IMR-90 (cell line): ENCODE results near the gene RBBP8NL. TPM values are rescaled to one million over a fixed set of nuclear protein-coding genes. Genes with fewer than 3 reads are reported as not detected.

Experiments used
- ATAC-seq: fragments of 200-7000 bp; cut with Tn5 transposase; 2 replicates; pipeline ENCODE4 v1.9.1; 2020; ENCODE audit warnings: low read depth, mild to moderate bottlenecking, moderate library complexity
- BruUV-seq: library from RNA; stranded (reverse); fragments of 400-500 nt; replicated peaks from 2 replicates; lab custom pipeline; 2021; lab: Mats Ljungman, UMichigan
- CTCF ChIA-PET: fragments of 300-600 bp; formaldehyde crosslinking; extraction: SDS; loops from one replicate; lab custom pipeline; 2021; ENCODE audit warnings: antibody characterized with exemption; lab: Yijun Ruan, JAX
- POLR2A ChIA-PET: fragments of 300-600 bp; sonication (Branson Sonifier 250); formaldehyde crosslinking; loops from one replicate; lab custom pipeline; 2022; ENCODE audit warnings: antibody characterized with exemption; ENCODE audit not compliant: unreplicated experiment; lab: Charles Lee
- DNase-seq: peaks from one replicate; pipeline ENCODE4 v3.0.0; 2013
- H2AFZ ChIP-seq: replicated peaks from 2 replicates; pipeline ENCODE3; 2013; ENCODE audit warnings: low read length, mild to moderate bottlenecking; ENCODE audit not compliant: poor library complexity
- H2AK5ac ChIP-seq: 2 replicates; pipeline ENCODE4 v1.6.1; 2013; ENCODE audit warnings: low read depth, low read length, inconsistent platforms
- H2AK9ac ChIP-seq: replicated peaks from 2 replicates; pipeline ENCODE3; 2013; ENCODE audit warnings: mild to moderate bottlenecking, low read depth, low read length, moderate library complexity; ENCODE audit not compliant: poor library complexity
- H2BK120ac ChIP-seq: 2 replicates; pipeline ENCODE4 v1.6.1; 2013; ENCODE audit warnings: low read depth, low read length, inconsistent platforms
- H2BK15ac ChIP-seq: 3 replicates; pipeline ENCODE4 v1.6.1; 2013; ENCODE audit warnings: low read depth, low read length, inconsistent platforms
- H2BK20ac ChIP-seq: 2 replicates; pipeline ENCODE4 v1.6.1; 2013; ENCODE audit warnings: low read depth, mild to moderate bottlenecking, inconsistent platforms, low read length, moderate library complexity
- H2BK5ac ChIP-seq: 2 replicates; pipeline ENCODE4 v1.6.1; 2013; ENCODE audit warnings: mild to moderate bottlenecking, low read depth, low read length, inconsistent platforms; ENCODE audit not compliant: poor library complexity, severe bottlenecking
- H3K14ac ChIP-seq: replicated peaks from 2 replicates; pipeline ENCODE4 v1.6.1; 2013; ENCODE audit warnings: low read depth, low read length, inconsistent platforms
- H3K18ac ChIP-seq: 2 replicates; pipeline ENCODE4 v1.6.1; 2013; ENCODE audit warnings: low read depth, low read length, control low read depth
- H3K23ac ChIP-seq: 2 replicates; pipeline ENCODE4 v1.6.1; 2013; ENCODE audit warnings: low read depth, low read length, inconsistent platforms
- H3K27ac ChIP-seq: 2 replicates; pipeline ENCODE4 v1.5.1; 2013; ENCODE audit warnings: mild to moderate bottlenecking, control low read depth, low read length; ENCODE audit not compliant: insufficient read depth
- H3K27me3 ChIP-seq: 2 replicates; pipeline ENCODE4 v1.6.1; 2013; ENCODE audit warnings: low read length; ENCODE audit not compliant: control insufficient read depth, insufficient read depth
- H3K36me3 ChIP-seq: 2 replicates; pipeline ENCODE4 v1.6.1; 2013; ENCODE audit warnings: low read length, mixed read lengths; ENCODE audit not compliant: control insufficient read depth, insufficient read depth
- H3K4ac ChIP-seq: 2 replicates; pipeline ENCODE4 v1.6.1; 2013; ENCODE audit warnings: low read depth, low read length, inconsistent platforms
- H3K4me1 ChIP-seq: 2 replicates; pipeline ENCODE4 v1.6.1; 2013; ENCODE audit warnings: low read length, mixed read lengths; ENCODE audit not compliant: control insufficient read depth, insufficient read depth
- H3K4me2 ChIP-seq: 2 replicates; pipeline ENCODE4 v1.6.1; 2013; ENCODE audit warnings: low read depth, mild to moderate bottlenecking, control low read depth, low read length, moderate library complexity
- H3K4me3 ChIP-seq: 2 replicates; pipeline ENCODE4 v1.5.1; 2013; ENCODE audit warnings: low read depth, mild to moderate bottlenecking, control low read depth, low read length, moderate library complexity; ENCODE audit not compliant: insufficient read depth
- H3K56ac ChIP-seq: 2 replicates; pipeline ENCODE4 v1.6.1; 2013; ENCODE audit warnings: low read length, inconsistent platforms; ENCODE audit not compliant: insufficient read depth; ENCODE audit errors: extremely low read depth
- H3K79me1 ChIP-seq, 2 experiments: 2 replicates each; pipeline ENCODE4 v1.6.1; 2013; ENCODE audit warnings: low read length in 2 of 2, inconsistent platforms in 1 of 2, low read depth in 1 of 2
- H3K9ac ChIP-seq: 2 replicates; pipeline ENCODE4 v1.6.1; 2013; ENCODE audit warnings: low read depth, low read length, control low read depth
- H3K9me1 ChIP-seq: 2 replicates; pipeline ENCODE4 v1.6.1; 2013; ENCODE audit warnings: low read length, inconsistent platforms; ENCODE audit not compliant: insufficient read depth
- H3K9me3 ChIP-seq: 2 replicates; pipeline ENCODE4 v1.6.1; 2013; ENCODE audit warnings: low read length; ENCODE audit not compliant: control insufficient read depth, insufficient read depth
- H4K20me1 ChIP-seq: 2 replicates; pipeline ENCODE4 v1.6.1; 2013; ENCODE audit warnings: low read length, inconsistent platforms; ENCODE audit not compliant: insufficient read depth
- H4K5ac ChIP-seq: 2 replicates; pipeline ENCODE4 v1.6.1; 2013; ENCODE audit warnings: mild to moderate bottlenecking, low read depth, low read length, control low read depth
- H4K8ac ChIP-seq, 2 experiments: 2 replicates each; pipeline ENCODE4 v1.6.1; 2013; ENCODE audit warnings: low read depth in 2 of 2, low read length in 2 of 2, control low read depth in 1 of 2, inconsistent platforms in 1 of 2
- H4K91ac ChIP-seq: 2 replicates; pipeline ENCODE4 v1.6.1; 2013; ENCODE audit warnings: low read depth, low read length, inconsistent platforms; ENCODE audit not compliant: insufficient read depth
- CHD1 ChIP-seq: IDR thresholded peaks from 2 replicates; pipeline ENCODE4 v1.6.1; 2012; ENCODE audit warnings: low read depth, low read length, improper control_type of control experiment
- MAFK ChIP-seq: IDR thresholded peaks from 2 replicates; pipeline ENCODE4 v1.6.1; 2012; ENCODE audit warnings: low read depth, low read length, improper control_type of control experiment
- MAZ ChIP-seq: IDR thresholded peaks from 2 replicates; pipeline ENCODE4 v1.6.1; 2012; ENCODE audit warnings: low read depth, mild to moderate bottlenecking, low read length, improper control_type of control experiment, moderate library complexity, borderline replicate concordance
- POLR2A ChIP-seq: IDR thresholded peaks from 2 replicates; pipeline ENCODE4 v1.6.1; 2012; ENCODE audit warnings: mild to moderate bottlenecking, low read depth, low read length
- RAD21 ChIP-seq: IDR thresholded peaks from 2 replicates; pipeline ENCODE4 v1.6.1; 2012; ENCODE audit warnings: low read length, improper control_type of control experiment
- WGBS, 2 experiments: methylation state at CpG; one replicate each; pipeline versions ENCODE4 v1.1.5 to v1.1.7; 2013; ENCODE audit warnings: missing lambda C conversion rate in 2 of 2; ENCODE audit not compliant: insufficient read length in 1 of 2; ENCODE audit errors: extremely low coverage in 2 of 2; 5-methylcytosine and 5-hydroxymethylcytosine counted together
- dilution Hi-C: fragments of 300-500 bp; cut with HindIII; formaldehyde crosslinking; loops from one replicate; pipeline ENCODE4 v1.14.3; 2018; ENCODE audit warnings: low sequenced_read_pairs; ENCODE audit not compliant: unreplicated experiment
- in situ Hi-C: fragments of 300-500 bp; cut with MboI; formaldehyde crosslinking; loops from 3 replicates; pipeline ENCODE4 v1.14.3; 2019; ENCODE audit warnings: low sequenced_read_pairs, inconsistent platforms, mixed read lengths
- intact Hi-C: fragments of 100-400 bp; cut with micrococcal nuclease; formaldehyde crosslinking; loops from 2 replicates; pipeline ENCODE4 v1.10.0; 2022
- polyA plus RNA-seq, 3 experiments: library from polyadenylated mRNA; depleted of rRNA; stranded (reverse); fragments of >200 nt; gene quantifications; 2 replicates each; pipeline ENCODE4 v1.2.3, GENCODE V29; 2012; ENCODE audit warnings: low replicate concordance in 1 of 3
- total RNA-seq: library from RNA; depleted of rRNA; stranded (reverse); fragments of >200 nt; gene quantifications from 2 replicates; pipeline ENCODE4 v1.2.3, GENCODE V29; 2012
- TF ChIP-seq, protein P1 (sequence below): fragments of 150-350 bp; IDR thresholded peaks from 2 replicates; pipeline ENCODE4 v1.6.1; 2017; ENCODE audit warnings: mild to moderate bottlenecking, antibody characterized with exemption, low read length, low read depth

The RBBP8NL gene
- total and polyA plus RNA-seq, 2 of the 4 experiments (the other 2 are of a cell fraction), result not detected

DNA sequence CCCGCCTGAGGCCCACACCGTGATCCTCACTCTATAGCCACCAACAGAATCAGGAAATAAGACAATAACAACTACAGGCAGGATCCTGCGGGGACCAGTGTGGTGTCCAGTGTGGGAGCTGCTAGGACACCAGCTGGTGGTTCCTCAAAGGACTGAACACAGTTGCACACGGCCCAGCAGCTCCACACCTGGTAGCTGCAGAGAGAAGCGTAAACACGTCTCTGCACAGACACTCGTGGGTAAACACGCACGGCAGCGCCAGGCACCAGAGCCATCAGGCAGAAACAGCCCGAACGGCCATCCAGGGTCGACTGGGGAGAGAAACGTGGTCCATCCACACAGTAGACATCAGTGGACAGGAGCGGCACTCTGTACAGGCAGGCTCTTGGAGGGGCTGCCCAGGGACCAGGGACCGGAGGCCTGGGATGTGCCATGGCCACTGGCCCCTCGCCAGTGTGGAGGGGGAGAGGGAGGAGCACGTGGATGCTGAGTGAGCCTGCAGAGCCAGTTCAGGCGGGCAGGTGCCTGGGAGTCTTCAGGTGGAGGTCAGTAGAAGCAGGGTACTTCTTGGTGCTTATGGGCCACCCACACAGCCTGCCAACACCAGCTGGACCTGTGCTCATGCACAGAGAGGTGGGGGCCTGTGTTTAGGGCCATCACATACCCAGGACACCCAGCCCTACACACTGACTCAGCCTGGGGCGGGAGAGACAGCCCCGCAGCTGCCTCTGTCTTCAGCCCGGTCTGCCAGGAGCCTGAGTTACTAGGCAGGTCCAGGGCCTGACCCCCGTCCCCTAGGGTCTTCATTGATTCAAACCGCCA is 52.8 kb downstream of the RBBP8NL start:
- Histone ChIP-seq H4K91ac (peak overlapping the region; percentile 95), H3K27me3 (no peaks in the 10 kb centered on the region), H3K9me3 (no peaks in the 10 kb centered on the region), H3K79me1 (0 out of 4 replicates have a peak, but pooled peaks cover 0 to 3% of the 10 kb centered on the region in 2 experiments), H3K14ac (peak overlapping the region; percentile 78), H2AK9ac (peak overlapping the region; percentile 84), H3K9me1 (peaks cover 11% of the 10 kb centered on the region; the same call in 1 of the 2 replicates), H3K23ac (no peak overlapping the region; the same call in 1 of the 2 replicates), H2BK15ac (peak overlapping the region; percentile 68; the same call in 1 of the 3 replicates), H2BK5ac (peak overlapping the region; percentile 49), H2BK20ac (peak overlapping the region; percentile 70), H4K20me1 (peaks cover 8% of the 10 kb centered on the region), H3K27ac (peak overlapping the region; percentile 50), H4K5ac (peak overlapping the region; percentile 82), H3K4ac (peak overlapping the region; percentile 86), H4K8ac (peak overlapping the region in 1 of 2 experiments; percentile 86; a peak in 3 of 4 replicates), H3K56ac (no peak overlapping the region), H3K18ac (peak overlapping the region; percentile 72), H3K36me3 (no peaks in the 10 kb centered on the region), H3K9ac (no peak overlapping the region), H3K4me2 (peak overlapping the region; percentile 25; the same call in 1 of the 2 replicates), H3K4me1 (peaks cover 37% of the 10 kb centered on the region), H3K4me3 (no peak overlapping the region), H2BK120ac (peak overlapping the region; percentile 90), H2AK5ac (peak overlapping the region; percentile 87), H2AFZ (peak overlapping the region; percentile 89)
- intact Hi-C loops (loop anchor here (2.0 kb wide), 1 partner anchor 72 kb away; the partner anchor contains the start of gene ADRM1), in situ Hi-C loops (loop anchor here (25.0 kb wide), 1 partner anchor 362 kb away; no protein-coding TSS in a partner anchor), dilution Hi-C loops (loop anchor here (25.0 kb wide), 1 partner anchor 87 kb away; no protein-coding TSS in a partner anchor)
- WGBS, 2 experiments, result 51% methylated on average over 9 of the region's 24 CpGs; no CpG with 5 or more reads in 1 of the 2 experiments
- TF ChIP-seq MAZ, result peak; percentile 51; the same call in 1 of the 2 replicates
- no peak for TF ChIP-seq CHD1
- TF ChIP-seq, protein P1, sequence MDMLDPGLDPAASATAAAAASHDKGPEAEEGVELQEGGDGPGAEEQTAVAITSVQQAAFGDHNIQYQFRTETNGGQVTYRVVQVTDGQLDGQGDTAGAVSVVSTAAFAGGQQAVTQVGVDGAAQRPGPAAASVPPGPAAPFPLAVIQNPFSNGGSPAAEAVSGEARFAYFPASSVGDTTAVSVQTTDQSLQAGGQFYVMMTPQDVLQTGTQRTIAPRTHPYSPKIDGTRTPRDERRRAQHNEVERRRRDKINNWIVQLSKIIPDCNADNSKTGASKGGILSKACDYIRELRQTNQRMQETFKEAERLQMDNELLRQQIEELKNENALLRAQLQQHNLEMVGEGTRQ, result no peak
- no peak for TF ChIP-seq POLR2A
- no peak for TF ChIP-seq RAD21
- no peak for TF ChIP-seq MAFK
- ChIA-PET POLR2A (interaction anchor here (0.9 kb wide), 1 partner anchor 12 kb away, joined by 4 read pairs; the partner anchor contains the start of gene RPS21), CTCF (interaction anchor here (0.6 to 1.8 kb wide), 6 partner anchors 8 to 74 kb away, joined by 3 to 6 read pairs (median 4); no protein-coding TSS in a partner anchor)
- peak; percentile 50 for ATAC-seq
- peak; percentile 34 for DNase-seq
- BruUV-seq, result no TSS peak
